ENCODE data around the gene CLK3. TPM values are rescaled to one million over a fixed set of nuclear protein-coding genes. Genes with fewer than 3 reads are reported as not detected.

The CLK3 gene
- total and polyA plus RNA-seq, 2 of the 8 experiments (the other 6 are each of a cell fraction or from before 2014, with no cell fraction given) = 43.5 to 67.3 TPM

DNA sequence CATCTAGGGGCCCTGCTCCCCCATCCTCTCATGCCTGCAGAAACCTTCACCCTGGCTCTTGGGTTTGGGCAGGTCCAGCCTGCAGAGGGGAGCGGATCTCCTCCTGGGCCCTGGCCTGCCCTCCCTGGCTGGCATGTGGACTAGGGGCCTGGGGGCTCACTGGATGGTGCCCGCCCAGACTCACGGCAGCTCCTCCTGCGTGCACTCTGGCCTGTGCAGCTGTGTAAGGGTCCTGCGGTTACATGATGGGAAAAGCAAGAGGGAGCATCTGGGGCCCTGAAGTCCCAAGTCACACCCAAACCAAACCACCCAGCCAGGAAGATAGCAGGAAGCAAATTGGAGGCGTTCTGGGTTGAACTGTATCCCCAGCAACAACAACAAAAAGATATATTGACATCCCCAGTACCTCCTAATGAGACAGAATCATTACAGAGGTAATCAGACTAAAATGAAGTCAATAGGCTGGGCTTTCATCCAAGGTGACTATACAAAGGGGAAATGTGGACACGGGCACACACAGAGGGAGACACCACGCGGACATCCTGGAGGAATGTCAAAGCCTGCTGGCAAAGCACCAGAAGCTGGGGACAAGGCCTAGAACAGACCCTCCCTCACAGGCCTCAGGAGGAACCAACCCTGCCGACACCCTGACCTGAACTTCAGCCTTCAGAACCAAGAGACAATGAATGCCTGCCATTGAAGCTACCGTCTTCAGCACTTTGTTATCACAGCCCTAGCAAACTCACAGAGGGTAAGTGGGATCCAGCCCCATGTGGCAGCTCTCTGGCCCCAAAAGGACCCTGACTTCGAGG, 10.4 kb upstream of the CLK3 start (continued):
- no peak for TF ChIP-seq NRF1 (IDR thresholded peaks at IDR 0.05; ENCODE audit: low read depth, low read length)
- no peak for TF ChIP-seq GABPA (IDR thresholded peaks at IDR 0.05; ENCODE audit: borderline replicate concordance, insufficient read depth, low read length)
- TF ChIP-seq, protein P1, sequence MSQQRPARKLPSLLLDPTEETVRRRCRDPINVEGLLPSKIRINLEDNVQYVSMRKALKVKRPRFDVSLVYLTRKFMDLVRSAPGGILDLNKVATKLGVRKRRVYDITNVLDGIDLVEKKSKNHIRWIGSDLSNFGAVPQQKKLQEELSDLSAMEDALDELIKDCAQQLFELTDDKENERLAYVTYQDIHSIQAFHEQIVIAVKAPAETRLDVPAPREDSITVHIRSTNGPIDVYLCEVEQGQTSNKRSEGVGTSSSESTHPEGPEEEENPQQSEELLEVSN (IDR thresholded peaks at IDR 0.05) = no peak
- TF ChIP-seq GTF2F1 (IDR thresholded peaks at IDR 0.05; ENCODE audit: borderline replicate concordance, low read depth, low read length) = no peak
- no peak for TF ChIP-seq SRF (IDR thresholded peaks at IDR 0.05; ENCODE audit: low read depth, low read length)
- no peak for TF ChIP-seq MAX (IDR thresholded peaks at IDR 0.05)
- no peak for TF ChIP-seq ATF3 (IDR thresholded peaks at IDR 0.05; ENCODE audit: insufficient read depth, low read depth, low read length)
- TF ChIP-seq NANOG (IDR thresholded peaks at IDR 0.05; ENCODE audit: insufficient read depth, low read depth, low read length, poor library complexity, severe bottlenecking) = no peak
- TF ChIP-seq YY1 (IDR thresholded peaks at IDR 0.05; ENCODE audit: low read depth, low read length) = no peak

Measured in H1 (cell line).